GM12873 (cell line): ENCODE data around the gene ELF1.

ENCODE experiments used
- TF ChIP-seq, protein P1 (sequence below): IDR thresholded peaks from 2 replicates; pipeline ENCODE4 v1.5.1; 2012; ENCODE audit warnings: low read depth, mild to moderate bottlenecking, moderate library complexity, low read length, control low read depth; ENCODE audit not compliant: insufficient read depth; ENCODE audit errors: missing control alignments

Gene ELF1

DNA sequence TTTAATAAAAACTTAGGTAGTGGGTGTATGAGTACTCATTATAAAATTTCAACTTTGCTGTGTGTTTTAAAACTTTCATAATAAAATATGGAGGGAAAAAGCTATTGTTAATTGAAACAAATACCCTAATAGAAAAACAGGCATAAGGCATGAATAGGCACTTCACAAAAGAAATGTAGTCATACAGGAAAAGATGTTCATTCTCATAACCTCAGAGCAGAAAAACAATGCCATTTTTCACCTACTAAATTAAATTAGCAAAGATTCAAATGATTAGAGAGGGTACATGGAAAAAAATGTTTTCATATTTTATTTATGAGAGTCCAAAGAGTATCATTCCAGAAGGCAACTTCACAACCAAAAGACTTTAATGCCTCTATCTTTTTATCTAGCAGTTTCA lies 20.6 kb upstream of the ELF1 start:
- TF ChIP-seq, protein P1, sequence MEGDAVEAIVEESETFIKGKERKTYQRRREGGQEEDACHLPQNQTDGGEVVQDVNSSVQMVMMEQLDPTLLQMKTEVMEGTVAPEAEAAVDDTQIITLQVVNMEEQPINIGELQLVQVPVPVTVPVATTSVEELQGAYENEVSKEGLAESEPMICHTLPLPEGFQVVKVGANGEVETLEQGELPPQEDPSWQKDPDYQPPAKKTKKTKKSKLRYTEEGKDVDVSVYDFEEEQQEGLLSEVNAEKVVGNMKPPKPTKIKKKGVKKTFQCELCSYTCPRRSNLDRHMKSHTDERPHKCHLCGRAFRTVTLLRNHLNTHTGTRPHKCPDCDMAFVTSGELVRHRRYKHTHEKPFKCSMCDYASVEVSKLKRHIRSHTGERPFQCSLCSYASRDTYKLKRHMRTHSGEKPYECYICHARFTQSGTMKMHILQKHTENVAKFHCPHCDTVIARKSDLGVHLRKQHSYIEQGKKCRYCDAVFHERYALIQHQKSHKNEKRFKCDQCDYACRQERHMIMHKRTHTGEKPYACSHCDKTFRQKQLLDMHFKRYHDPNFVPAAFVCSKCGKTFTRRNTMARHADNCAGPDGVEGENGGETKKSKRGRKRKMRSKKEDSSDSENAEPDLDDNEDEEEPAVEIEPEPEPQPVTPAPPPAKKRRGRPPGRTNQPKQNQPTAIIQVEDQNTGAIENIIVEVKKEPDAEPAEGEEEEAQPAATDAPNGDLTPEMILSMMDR, result no peak

DNA sequence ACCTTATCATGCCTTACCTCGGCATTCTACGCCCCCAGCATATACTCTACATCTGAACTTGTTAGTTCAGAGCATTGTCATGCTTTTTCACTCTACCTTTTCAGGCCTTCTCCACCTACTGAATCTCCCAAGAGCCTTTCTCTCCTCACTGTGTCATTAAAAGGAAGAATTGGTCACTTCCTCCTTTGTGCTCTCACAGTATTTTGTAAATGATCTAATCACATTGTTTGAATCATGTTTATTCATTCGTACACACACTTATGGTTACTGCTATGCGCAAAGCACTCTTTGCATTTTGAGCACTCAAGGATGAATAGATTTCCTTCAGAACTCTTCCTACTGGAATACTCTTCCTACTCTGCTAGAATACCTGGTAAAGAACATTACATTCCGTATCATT lies 15.8 kb upstream of the ELF1 start:
- TF ChIP-seq, protein P1, result no peak

DNA sequence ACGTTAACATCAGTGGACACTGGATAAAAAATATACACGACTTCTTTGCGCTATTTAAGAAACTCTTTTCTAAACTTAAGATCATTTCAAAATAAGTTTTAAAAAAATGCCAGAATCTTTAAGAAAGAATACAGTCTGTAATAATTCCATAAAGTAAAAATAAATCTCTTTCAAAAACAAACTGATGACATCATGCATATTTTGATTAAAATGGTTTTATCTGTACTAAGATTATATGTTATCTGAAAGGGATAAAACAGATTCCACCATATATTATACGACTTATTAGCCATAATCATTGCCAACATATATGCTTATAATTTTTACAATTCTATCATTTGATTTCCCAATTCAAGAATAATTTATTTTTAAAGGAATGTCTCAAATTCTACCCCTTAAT lies 15.3 kb upstream of the ELF1 start:
- TF ChIP-seq, protein P1, result no peak

DNA sequence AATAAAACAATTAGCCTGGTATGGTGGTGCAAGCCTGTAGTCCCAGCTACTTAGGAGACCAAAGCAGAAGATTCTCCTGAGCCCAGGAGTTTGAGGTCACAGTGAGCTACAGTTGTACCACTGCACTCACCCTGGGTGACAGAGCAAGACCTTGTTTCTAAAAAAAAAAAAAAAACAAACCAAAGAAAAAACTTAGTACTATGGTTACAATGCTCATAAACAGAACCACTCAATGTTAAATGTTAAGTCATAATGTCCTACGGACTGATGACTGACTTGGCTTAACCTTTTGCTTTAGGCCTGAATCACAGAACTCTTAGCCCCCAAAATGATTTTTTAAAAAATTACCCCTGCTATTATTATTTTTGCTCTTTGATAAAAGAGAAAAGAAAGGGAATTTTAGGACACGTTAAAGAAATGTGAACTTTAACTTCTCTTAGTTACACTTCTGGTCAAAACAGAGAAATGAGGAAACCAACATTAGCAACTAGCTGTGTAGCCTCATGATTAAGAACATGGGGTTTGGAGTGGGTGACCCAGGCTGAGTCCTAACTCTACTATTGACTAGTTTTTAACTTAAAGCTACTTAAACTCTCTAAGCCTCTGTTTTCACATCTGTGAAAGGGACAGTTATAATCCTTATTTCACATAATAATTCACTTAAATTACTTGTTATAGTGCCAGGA lies 13.7 kb upstream of the ELF1 start:
- TF ChIP-seq, protein P1, result no peak

DNA sequence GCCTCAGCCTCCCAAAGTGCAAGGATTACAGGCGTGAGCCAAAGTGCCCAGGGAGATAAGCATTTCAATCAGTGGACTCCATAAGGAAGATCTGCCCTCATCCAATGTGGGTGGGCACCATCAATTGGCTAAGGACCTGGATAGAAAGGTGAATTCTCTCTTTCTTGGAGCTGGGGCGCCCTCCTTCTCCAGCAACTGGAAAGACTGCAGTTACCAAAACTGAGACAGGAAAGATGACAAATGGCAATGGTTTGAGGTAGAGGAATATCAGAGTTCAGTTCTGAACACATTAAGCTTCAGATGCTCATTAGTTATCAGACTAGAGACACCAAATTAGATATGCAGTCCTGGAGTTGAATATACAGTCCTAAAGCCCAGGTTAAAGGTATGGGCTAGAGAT lies 10.5 kb upstream of the ELF1 start:
- TF ChIP-seq, protein P1, result peak; percentile 16

DNA sequence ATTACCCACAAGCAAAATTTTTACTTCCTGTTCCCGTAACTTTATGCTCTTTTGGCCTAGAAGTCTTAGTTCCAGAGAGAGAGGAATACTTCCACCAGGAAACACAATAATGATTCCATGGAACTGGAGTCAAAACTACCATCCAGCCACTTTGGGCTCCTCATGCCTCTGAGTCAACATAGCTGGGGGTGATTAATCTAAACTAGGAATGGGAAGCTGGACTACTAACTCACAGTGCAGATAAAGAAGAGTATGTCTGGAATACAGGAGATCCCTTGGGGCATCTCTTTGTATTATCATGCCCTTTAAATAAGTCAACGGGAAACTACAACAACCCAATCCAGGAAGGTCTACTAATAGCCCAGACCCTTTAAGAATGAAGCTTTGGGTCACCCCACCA lies 8.9 kb upstream of the ELF1 start:
- TF ChIP-seq, protein P1, result no peak

DNA sequence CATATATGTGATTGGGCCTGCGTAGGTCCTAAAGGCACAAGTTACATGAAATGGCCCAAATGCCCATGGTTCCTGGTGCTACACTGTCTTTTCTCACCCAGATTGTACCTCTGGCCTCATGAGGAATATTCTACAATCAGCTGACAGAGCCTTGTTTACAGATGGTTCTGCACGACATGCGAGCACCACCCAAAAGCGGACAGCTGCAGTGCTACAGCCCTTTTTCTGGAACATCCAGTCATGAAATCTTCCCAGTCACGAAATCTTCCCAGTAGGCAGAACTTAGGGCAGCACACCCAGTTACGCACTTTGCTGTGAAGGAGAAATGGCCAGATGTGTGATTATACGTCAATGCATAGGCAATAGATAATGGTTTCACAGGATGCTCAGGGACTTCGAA lies 7.7 kb upstream of the ELF1 start:
- TF ChIP-seq, protein P1, result no peak
